ENCODE data around the gene KRTAP13-3. TPM values are rescaled to one million over a fixed set of nuclear protein-coding genes. Genes with fewer than 3 reads are reported as not detected.
A peak's percentile ranks its signal among the peaks of the same experiment; 100 is the strongest.

The KRTAP13-3 gene
- total RNA-seq, 6 experiments from 2014 or later = not detected

GRCh38 chr21:30434033-30434631 is 8.4 kb upstream of the KRTAP13-3 start:
- no peaks in the 10 kb centered on the region for H3K4me1 ChIP-seq
- H3K36me3 ChIP-seq = no peaks in the 10 kb centered on the region
- no peak overlapping the region for H3K4me3 ChIP-seq
- ATAC-seq = peak; percentile 81 to 82 (median 82)
- WGBS (ENCODE audit: insufficient coverage, low coverage, low lambda C conversion rate, missing lambda C conversion rate) = 25% methylated on average over 10 of the region's 10 CpGs
- no peak for DNase-seq
- intact Hi-C loops (cut with DNase I) = no loop called here
- H3K27me3 ChIP-seq = no peaks in the 10 kb centered on the region
- no peaks in the 10 kb centered on the region for H3K9me3 ChIP-seq
- TF ChIP-seq POLR2A (IDR thresholded peaks at IDR 0.05) = no peak
- TF ChIP-seq CTCF (IDR thresholded peaks at IDR 0.05) = peak; percentile 46 to 56 (median 50)
- no peak overlapping the region for H3K27ac ChIP-seq

GRCh38 chr21:30430170-30430655 is 4.5 kb upstream of the KRTAP13-3 start, which contains the start of gene KRTAP13-4:
Gene KRTAP13-4, plus strand, starts transcription at chr21:30430220. Its CDS starts 56 bp downstream, at chr21:30430276.
- Histone ChIP-seq H3K4me3 (no peak within 1 kb of the TSS), H3K27ac (no peak within 1 kb of the TSS), H3K4me1 (no peaks in the 10 kb centered on the region), H3K9me3 (no peaks in the 10 kb centered on the region), H3K27me3 (no peaks in the 10 kb centered on the region), H3K36me3 (no peaks in the 10 kb centered on the region)
- TF ChIP-seq CTCF (IDR thresholded peaks at IDR 0.05) = no peak
- TF ChIP-seq POLR2A (IDR thresholded peaks at IDR 0.05) = no peak
- DNase-seq = no peak
- WGBS (ENCODE audit: insufficient coverage, low coverage, low lambda C conversion rate, missing lambda C conversion rate) = 54% methylated on average over 6 of the region's 9 CpGs
- intact Hi-C loops (cut with DNase I) = no loop called here
- ATAC-seq = no peak

- intact Hi-C loops (cut with DNase I) = no loop called here
- Histone ChIP-seq H3K9me3 (no peaks in the 10 kb centered on the region), H3K4me1 (no peaks in the 10 kb centered on the region), H3K36me3 (no peaks in the 10 kb centered on the region), H3K27me3 (no peaks in the 10 kb centered on the region), H3K4me3 (no peak overlapping the region), H3K27ac (no peak overlapping the region)
- no peak for ATAC-seq
- no peak for DNase-seq
- WGBS (ENCODE audit: insufficient coverage, low coverage, low lambda C conversion rate, missing lambda C conversion rate) = 33% methylated on average over 3 of the region's 3 CpGs
- TF ChIP-seq POLR2A (IDR thresholded peaks at IDR 0.05) (no peak), CTCF (IDR thresholded peaks at IDR 0.05) (no peak)
Measured at GRCh38 chr21:30426731-30427130, 1.0 kb upstream of the KRTAP13-3 start.

GRCh38 chr21:30415993-30416392 is 9.7 kb downstream of the KRTAP13-3 start:
- ATAC-seq (no peak), DNase-seq (no peak)
- no peaks in the 10 kb centered on the region for H3K9me3 ChIP-seq
- no peaks in the 10 kb centered on the region for H3K27me3 ChIP-seq
- no peaks in the 10 kb centered on the region for H3K36me3 ChIP-seq
- intact Hi-C loops (cut with DNase I) = no loop called here
- 49% methylated on average over 5 of the region's 5 CpGs for WGBS (ENCODE audit: insufficient coverage, low coverage, low lambda C conversion rate, missing lambda C conversion rate)
- no peaks in the 10 kb centered on the region for H3K4me1 ChIP-seq
- no peak overlapping the region for H3K27ac ChIP-seq
- TF ChIP-seq POLR2A (IDR thresholded peaks at IDR 0.05) (no peak), CTCF (IDR thresholded peaks at IDR 0.05) (no peak)
- H3K4me3 ChIP-seq = no peak overlapping the region

All from right lobe of liver (tissue), 6 donors.